ENCODE measurements around the gene CLTB.

DNA sequence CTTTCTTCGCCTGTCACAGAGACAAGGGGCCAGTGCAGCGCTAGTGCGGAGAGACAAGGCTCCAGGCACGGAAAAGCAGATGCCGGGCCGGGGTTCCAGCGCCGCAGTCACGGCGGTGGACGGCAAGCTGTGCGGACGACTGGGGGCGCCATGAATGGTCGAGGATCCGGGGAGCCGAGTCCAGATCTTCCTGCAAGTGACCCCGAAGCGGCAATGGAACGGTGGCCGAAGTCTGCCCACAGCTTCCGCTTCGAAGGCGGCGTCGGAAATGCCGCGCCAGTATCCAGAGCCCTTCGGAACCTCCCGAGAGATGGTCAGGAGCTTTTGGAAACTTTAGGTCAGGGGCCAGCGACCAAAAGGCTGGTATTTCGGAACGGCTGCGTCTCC, 31.2 kb upstream of the CLTB start:
- no peak for TF ChIP-seq POLR2A (IDR thresholded peaks at IDR 0.05)
- TF ChIP-seq, protein P1, sequence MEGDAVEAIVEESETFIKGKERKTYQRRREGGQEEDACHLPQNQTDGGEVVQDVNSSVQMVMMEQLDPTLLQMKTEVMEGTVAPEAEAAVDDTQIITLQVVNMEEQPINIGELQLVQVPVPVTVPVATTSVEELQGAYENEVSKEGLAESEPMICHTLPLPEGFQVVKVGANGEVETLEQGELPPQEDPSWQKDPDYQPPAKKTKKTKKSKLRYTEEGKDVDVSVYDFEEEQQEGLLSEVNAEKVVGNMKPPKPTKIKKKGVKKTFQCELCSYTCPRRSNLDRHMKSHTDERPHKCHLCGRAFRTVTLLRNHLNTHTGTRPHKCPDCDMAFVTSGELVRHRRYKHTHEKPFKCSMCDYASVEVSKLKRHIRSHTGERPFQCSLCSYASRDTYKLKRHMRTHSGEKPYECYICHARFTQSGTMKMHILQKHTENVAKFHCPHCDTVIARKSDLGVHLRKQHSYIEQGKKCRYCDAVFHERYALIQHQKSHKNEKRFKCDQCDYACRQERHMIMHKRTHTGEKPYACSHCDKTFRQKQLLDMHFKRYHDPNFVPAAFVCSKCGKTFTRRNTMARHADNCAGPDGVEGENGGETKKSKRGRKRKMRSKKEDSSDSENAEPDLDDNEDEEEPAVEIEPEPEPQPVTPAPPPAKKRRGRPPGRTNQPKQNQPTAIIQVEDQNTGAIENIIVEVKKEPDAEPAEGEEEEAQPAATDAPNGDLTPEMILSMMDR (IDR thresholded peaks at IDR 0.05) = no peak

Measured in body of pancreas (tissue), 4 donors.